ENCODE data around the gene ANKLE2. TPM values are rescaled to one million over a fixed set of nuclear protein-coding genes. Genes with fewer than 3 reads are reported as not detected.
"Not testable (repeated sequence)": the region's sequence is repeated elsewhere in the genome, so short reads cannot be mapped to it uniquely, and the experiment has no call there.

Gene ANKLE2
- total RNA-seq, 1 donor from 2014 or later: 59.1 TPM

DNA sequence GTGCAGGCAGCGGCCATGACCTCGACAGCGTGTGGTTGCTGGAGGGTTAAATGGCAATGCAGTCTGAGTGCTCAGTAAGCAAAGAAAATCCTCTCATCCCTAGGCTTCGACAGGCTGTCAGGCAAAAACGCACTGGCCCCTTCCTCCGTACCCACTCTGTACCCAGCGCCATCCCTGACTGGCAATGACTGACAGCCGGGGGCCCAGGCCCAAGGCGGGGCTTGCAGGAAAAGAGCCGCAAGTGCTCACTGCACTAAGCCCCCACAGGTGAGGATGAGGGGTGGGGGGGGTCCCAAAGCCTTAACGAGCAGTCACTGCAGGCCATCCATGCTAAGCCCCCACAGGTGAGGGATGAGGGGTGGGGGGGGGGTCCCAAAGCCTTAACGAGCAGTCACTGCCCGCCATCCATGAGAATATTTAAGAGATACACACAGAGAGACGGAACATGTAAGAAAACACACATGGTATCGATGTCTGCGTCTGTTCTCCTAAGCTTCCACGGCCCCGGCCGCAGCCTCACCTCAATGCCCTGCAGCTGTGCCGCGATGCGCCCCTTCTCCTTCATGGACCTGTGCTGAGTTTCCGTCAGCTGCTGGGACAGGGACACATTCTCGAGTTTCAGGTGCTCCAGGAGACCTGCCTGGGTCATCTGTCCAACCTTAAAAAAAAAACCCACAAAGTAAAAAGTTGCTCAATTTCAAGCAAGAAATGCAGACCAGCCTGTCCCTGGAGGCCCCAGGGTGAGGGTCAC lies 36.4 kb upstream of the ANKLE2 start:
- H3K27ac ChIP-seq: no peak overlapping the region
- no peak for DNase-seq (ENCODE audit: low spot score)
- H3K9ac ChIP-seq: no peak overlapping the region
- H3K9me3 Mint-ChIP-seq: no peaks in the 10 kb centered on the region
- no peaks in the 10 kb centered on the region for H3K27me3 ChIP-seq
- H3K36me3 Mint-ChIP-seq: peaks cover 36% of the 10 kb centered on the region
- TF ChIP-seq EZH2 (IDR thresholded peaks at IDR 0.05) (no peak), EZH2phosphoT487 (IDR thresholded peaks at IDR 0.05) (no peak)
- TF ChIP-seq, protein P1, sequence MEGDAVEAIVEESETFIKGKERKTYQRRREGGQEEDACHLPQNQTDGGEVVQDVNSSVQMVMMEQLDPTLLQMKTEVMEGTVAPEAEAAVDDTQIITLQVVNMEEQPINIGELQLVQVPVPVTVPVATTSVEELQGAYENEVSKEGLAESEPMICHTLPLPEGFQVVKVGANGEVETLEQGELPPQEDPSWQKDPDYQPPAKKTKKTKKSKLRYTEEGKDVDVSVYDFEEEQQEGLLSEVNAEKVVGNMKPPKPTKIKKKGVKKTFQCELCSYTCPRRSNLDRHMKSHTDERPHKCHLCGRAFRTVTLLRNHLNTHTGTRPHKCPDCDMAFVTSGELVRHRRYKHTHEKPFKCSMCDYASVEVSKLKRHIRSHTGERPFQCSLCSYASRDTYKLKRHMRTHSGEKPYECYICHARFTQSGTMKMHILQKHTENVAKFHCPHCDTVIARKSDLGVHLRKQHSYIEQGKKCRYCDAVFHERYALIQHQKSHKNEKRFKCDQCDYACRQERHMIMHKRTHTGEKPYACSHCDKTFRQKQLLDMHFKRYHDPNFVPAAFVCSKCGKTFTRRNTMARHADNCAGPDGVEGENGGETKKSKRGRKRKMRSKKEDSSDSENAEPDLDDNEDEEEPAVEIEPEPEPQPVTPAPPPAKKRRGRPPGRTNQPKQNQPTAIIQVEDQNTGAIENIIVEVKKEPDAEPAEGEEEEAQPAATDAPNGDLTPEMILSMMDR (IDR thresholded peaks at IDR 0.05): no peak
- H3K27ac Mint-ChIP-seq: no peak overlapping the region
- H3K4me3 Mint-ChIP-seq: no peak overlapping the region
- no peaks in the 10 kb centered on the region for H3K4me1 ChIP-seq
- H3K4me3 ChIP-seq: no peak overlapping the region
- no peaks in the 10 kb centered on the region for H3F3A ChIP-seq (ENCODE audit: low read depth)
- H4K20me1 ChIP-seq (ENCODE audit: low read depth): no peaks in the 10 kb centered on the region
- no peaks in the 10 kb centered on the region for H3K36me3 ChIP-seq
- H3K79me2 ChIP-seq (ENCODE audit: low read depth): no peaks in the 10 kb centered on the region
- no peaks in the 10 kb centered on the region for H3K4me1 Mint-ChIP-seq
- H3K9me3 ChIP-seq (ENCODE audit: low read depth): no peaks in the 10 kb centered on the region
- H3K4me2 ChIP-seq: no peak overlapping the region
- H2AFZ ChIP-seq (replicated peaks): no peak overlapping the region
- peaks cover 4% of the 10 kb centered on the region for H3K27me3 Mint-ChIP-seq (ENCODE audit: insufficient read depth, low read depth)

DNA sequence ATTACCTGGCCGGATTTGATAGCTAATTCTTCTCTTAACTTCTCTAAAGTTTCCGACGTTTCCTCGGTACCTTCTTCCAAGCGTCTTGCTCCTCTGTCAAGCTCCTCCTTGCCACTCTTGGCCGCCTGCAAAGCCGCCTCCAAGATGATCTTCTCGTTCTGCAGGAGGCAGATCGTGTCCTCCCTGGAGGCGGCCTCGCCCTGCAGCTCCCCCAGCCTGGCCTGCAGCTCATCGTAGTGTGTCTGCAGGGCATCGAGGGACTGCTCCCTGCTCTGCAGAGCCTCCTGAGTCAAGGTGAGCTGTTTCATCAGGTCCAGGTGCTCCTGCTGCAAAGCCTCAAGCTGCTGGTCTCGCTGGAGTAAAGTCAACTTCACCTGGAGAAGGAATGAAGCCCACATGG lies 34.2 kb upstream of the ANKLE2 start:
- no peaks in the 10 kb centered on the region for H3K4me1 Mint-ChIP-seq
- Histone ChIP-seq H4K20me1 (ENCODE audit: low read depth) (no peaks in the 10 kb centered on the region), H3F3A (ENCODE audit: low read depth) (no peaks in the 10 kb centered on the region), H3K4me1 (no peaks in the 10 kb centered on the region), H3K4me3 (no peak overlapping the region), H3K36me3 (no peaks in the 10 kb centered on the region), H3K4me2 (no peak overlapping the region), H3K27me3 (no peaks in the 10 kb centered on the region), H2AFZ (replicated peaks) (no peak overlapping the region), H3K79me2 (ENCODE audit: low read depth) (no peaks in the 10 kb centered on the region), H3K27ac (no peak overlapping the region), H3K9ac (no peak overlapping the region), H3K9me3 (ENCODE audit: low read depth) (no peaks in the 10 kb centered on the region)
- H3K27me3 Mint-ChIP-seq (ENCODE audit: insufficient read depth, low read depth): peaks cover 4% of the 10 kb centered on the region
- H3K4me3 Mint-ChIP-seq: no peak overlapping the region
- H3K9me3 Mint-ChIP-seq: no peaks in the 10 kb centered on the region
- no peak for DNase-seq (ENCODE audit: low spot score)
- H3K36me3 Mint-ChIP-seq: peaks cover 39% of the 10 kb centered on the region
- TF ChIP-seq, protein P1 (IDR thresholded peaks at IDR 0.05): no peak
- no peak for TF ChIP-seq EZH2 (IDR thresholded peaks at IDR 0.05)
- TF ChIP-seq EZH2phosphoT487 (IDR thresholded peaks at IDR 0.05): no peak
- no peak overlapping the region for H3K27ac Mint-ChIP-seq

DNA sequence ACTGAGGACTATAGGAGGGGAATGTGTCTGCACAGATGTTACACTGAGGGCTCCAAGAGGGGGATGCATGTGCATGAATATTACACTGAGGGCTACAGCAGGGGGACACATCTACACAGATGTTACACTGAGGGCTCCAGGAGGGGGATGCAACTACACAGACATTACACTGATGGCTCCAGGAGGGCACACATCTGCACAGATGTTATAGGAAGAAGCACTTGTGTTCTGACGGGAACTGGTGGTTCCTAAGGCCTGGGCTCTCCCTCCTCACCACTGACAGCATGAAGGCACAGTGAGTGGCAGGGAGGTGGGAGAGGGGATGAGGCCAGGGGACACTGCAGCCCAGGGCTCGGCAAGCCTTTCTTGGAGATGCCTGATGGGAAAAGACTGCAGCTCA lies 30.3 kb upstream of the ANKLE2 start:
- not testable (repeated sequence) for H3K79me2 ChIP-seq (ENCODE audit: low read depth); H3F3A ChIP-seq (ENCODE audit: low read depth); H3K9ac ChIP-seq; H3K4me1 ChIP-seq; H3K4me3 Mint-ChIP-seq; H3K36me3 ChIP-seq; H3K4me1 Mint-ChIP-seq; H3K4me3 ChIP-seq; H3K27ac ChIP-seq; H3K27me3 ChIP-seq; H3K27me3 Mint-ChIP-seq (ENCODE audit: insufficient read depth, low read depth); DNase-seq (ENCODE audit: low spot score); H3K4me2 ChIP-seq; H4K20me1 ChIP-seq (ENCODE audit: low read depth); H3K9me3 ChIP-seq (ENCODE audit: low read depth); H3K9me3 Mint-ChIP-seq; H3K27ac Mint-ChIP-seq; H2AFZ ChIP-seq (replicated peaks)
- peaks cover 46% of the 10 kb centered on the region for H3K36me3 Mint-ChIP-seq

DNA sequence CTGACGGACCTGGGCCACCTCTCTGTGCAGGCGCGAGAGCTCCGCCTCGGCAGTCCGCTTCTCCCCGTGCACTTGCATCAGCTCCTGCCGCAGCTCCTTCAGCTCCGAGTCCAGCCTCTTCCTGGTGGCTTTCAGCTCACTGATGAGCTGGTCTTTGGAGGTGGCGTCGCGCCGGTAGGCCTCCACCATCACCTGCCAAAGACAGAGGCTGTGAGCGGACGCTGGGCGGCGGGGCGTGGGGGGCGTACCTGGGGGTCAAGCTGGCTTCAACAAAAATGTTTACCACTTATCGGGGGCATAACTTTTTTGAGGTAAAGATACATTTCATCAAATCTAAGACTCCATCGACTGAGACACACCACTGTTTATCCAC lies 27.5 kb upstream of the ANKLE2 start:
- Histone ChIP-seq H3K9ac (no peak overlapping the region), H4K20me1 (ENCODE audit: low read depth) (no peaks in the 10 kb centered on the region), H3K79me2 (ENCODE audit: low read depth) (no peaks in the 10 kb centered on the region), H3K9me3 (ENCODE audit: low read depth) (no peaks in the 10 kb centered on the region), H3F3A (ENCODE audit: low read depth) (no peaks in the 10 kb centered on the region), H3K4me1 (no peaks in the 10 kb centered on the region), H3K4me2 (no peak overlapping the region), H3K27ac (no peak overlapping the region), H2AFZ (replicated peaks) (no peak overlapping the region), H3K27me3 (no peaks in the 10 kb centered on the region), H3K4me3 (no peak overlapping the region), H3K36me3 (no peaks in the 10 kb centered on the region)
- Mint-ChIP-seq H3K27me3 (ENCODE audit: insufficient read depth, low read depth) (peaks cover 4% of the 10 kb centered on the region), H3K27ac (no peak overlapping the region), H3K4me1 (no peaks in the 10 kb centered on the region), H3K9me3 (no peaks in the 10 kb centered on the region), H3K36me3 (peaks cover 50% of the 10 kb centered on the region), H3K4me3 (no peak overlapping the region)
- TF ChIP-seq EZH2 (IDR thresholded peaks at IDR 0.05): no peak
- TF ChIP-seq, protein P1 (IDR thresholded peaks at IDR 0.05): no peak
- TF ChIP-seq EZH2phosphoT487 (IDR thresholded peaks at IDR 0.05): no peak
- no peak for DNase-seq (ENCODE audit: low spot score)
